GM10266 (cell line): ENCODE results near the gene SPAG5.

Experiments
- DNase-seq: peaks from one replicate; pipeline ENCODE4 v3.0.0; 2012; ENCODE audit errors: extremely low spot score
- CTCF ChIP-seq: IDR thresholded peaks from 2 replicates; pipeline ENCODE4 v1.5.1; 2012; ENCODE audit warnings: mild to moderate bottlenecking, low read depth; ENCODE audit not compliant: control insufficient read depth, insufficient read depth; ENCODE audit errors: missing control alignments

SPAG5 gene

GRCh38 chr17:28598799-28599310 lies at the start of gene SPAG5:
SPAG5 (minus strand) TSS chr17:28599025; CDS start chr17:28598946, 79 bp downstream.
- peak; percentile 98 for DNase-seq
- TF ChIP-seq CTCF: no peak

- no peak for DNase-seq
- TF ChIP-seq CTCF: no peak
These were observed 47.4 kb upstream of the SPAG5 start for GRCh38 chr17:28646039-28646754.

GRCh38 chr17:28645576-28645939 lies 46.7 kb upstream of the SPAG5 start:
- no peak for DNase-seq
- TF ChIP-seq CTCF: no peak

- no peak for TF ChIP-seq CTCF
- DNase-seq: peak; percentile 99
These were observed 46.2 kb upstream of the SPAG5 start, which contains the start of gene BLTP2 for GRCh38 chr17:28644787-28645575. BLTP2 (minus strand) TSS chr17:28645158; CDS start chr17:28645056, 102 bp downstream.

- peak; percentile 63 for DNase-seq
- no peak for TF ChIP-seq CTCF
These were observed 45.4 kb upstream of the SPAG5 start for GRCh38 chr17:28643983-28644786.

GRCh38 chr17:28641579-28641978 lies 42.8 kb upstream of the SPAG5 start:
- TF ChIP-seq CTCF: no peak
- DNase-seq: no peak

- TF ChIP-seq CTCF: no peak
- DNase-seq: no peak
These were observed 36.7 kb upstream of the SPAG5 start for GRCh38 chr17:28635506-28635905.
